ENCODE results near the gene DTX1. TPM values are rescaled to one million over a fixed set of nuclear protein-coding genes. Genes with fewer than 3 reads are reported as not detected.
A peak's percentile ranks its signal among the peaks of the same experiment; 100 is the strongest.

DTX1 gene
- total and polyA plus RNA-seq, 2 of the 13 experiments (the other 11 are each of a cell fraction or from before 2014, with no cell fraction given): not detected

DNA sequence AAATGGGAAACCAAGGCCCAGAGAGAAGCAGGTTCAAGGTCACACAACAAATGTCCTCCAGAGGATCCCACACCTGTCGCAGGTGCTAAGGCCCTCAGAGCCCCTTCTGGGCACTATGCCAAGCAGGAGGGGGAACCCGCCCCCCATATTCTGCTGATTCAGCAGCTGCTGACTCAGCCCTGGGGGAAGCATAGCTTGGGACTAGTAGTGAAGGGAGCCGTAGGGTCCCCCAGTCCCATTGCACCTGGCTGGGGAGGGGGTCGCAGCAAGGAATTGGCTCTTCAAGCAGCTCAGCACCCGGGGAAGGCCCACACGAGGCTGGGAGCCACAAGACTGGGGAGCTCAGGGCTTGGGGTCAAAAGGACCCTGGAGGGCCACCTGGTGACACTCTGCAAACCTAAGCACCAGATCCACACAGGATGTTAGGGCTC is 78.0 kb downstream of the DTX1 start:
- Histone ChIP-seq H4K20me1 (ENCODE audit: insufficient read depth, low read length) (no peaks in the 10 kb centered on the region), H3K4me2 (ENCODE audit: low read depth, low read length) (no peak overlapping the region), H3K27ac (ENCODE audit: extremely low read length, insufficient read depth, low read length) (no peak overlapping the region), H3K9ac (ENCODE audit: insufficient read depth, low read depth, low read length) (no peak overlapping the region), H3K79me2 (ENCODE audit: insufficient read depth, low read length) (no peaks in the 10 kb centered on the region), H3K4me1 (ENCODE audit: insufficient read depth, low read length) (no peaks in the 10 kb centered on the region), H3K27me3 (ENCODE audit: control insufficient read depth in 1 of 2, insufficient read depth in 2 of 2, low read length in 2 of 2) (peaks cover 0 to 1% of the 10 kb centered on the region in 2 experiments; a peak in 1 of 5 replicates), H2AFZ (ENCODE audit: low read length) (no peak overlapping the region), H3K4me3 (replicated peaks in 1 of 3; ENCODE audit: insufficient read depth in 1 of 3, low read depth in 2 of 3, low read length in 3 of 3) (no peak overlapping the region), H3K9me3 (ENCODE audit: low read length) (no peaks in the 10 kb centered on the region), H3K36me3 (replicated peaks in 1 of 2; ENCODE audit: control insufficient read depth in 1 of 2, insufficient read depth in 2 of 2, low read length in 2 of 2) (no peaks in the 10 kb centered on the region)
- TF ChIP-seq, protein P1, sequence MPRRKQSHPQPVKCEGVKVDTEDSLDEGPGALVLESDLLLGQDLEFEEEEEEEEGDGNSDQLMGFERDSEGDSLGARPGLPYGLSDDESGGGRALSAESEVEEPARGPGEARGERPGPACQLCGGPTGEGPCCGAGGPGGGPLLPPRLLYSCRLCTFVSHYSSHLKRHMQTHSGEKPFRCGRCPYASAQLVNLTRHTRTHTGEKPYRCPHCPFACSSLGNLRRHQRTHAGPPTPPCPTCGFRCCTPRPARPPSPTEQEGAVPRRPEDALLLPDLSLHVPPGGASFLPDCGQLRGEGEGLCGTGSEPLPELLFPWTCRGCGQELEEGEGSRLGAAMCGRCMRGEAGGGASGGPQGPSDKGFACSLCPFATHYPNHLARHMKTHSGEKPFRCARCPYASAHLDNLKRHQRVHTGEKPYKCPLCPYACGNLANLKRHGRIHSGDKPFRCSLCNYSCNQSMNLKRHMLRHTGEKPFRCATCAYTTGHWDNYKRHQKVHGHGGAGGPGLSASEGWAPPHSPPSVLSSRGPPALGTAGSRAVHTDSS (CRISPR knock-in tag; conservative IDR thresholded peaks at IDR 0.05): no peak
- TF ChIP-seq MAFK (conservative IDR thresholded peaks at IDR 0.05 in 1 of 2, IDR thresholded peaks at IDR 0.05 in 1 of 2; ENCODE audit: low read length in 2 of 2): peak; percentile 95
- peak; percentile 93 for TF ChIP-seq MAFF (IDR thresholded peaks at IDR 0.05; ENCODE audit: low read depth, low read length)
- ATAC-seq (no peak), FAIRE-seq (no peak), DNase-seq (ENCODE audit: low spot score) (no peak)
- WGBS (ENCODE audit: low lambda C conversion rate): 37% methylated on average over 2 of the region's 6 CpGs
- in situ Hi-C loops (cut with HindIII; ENCODE audit: extremely low pct_ligation_motif_present, low pct_unique_long_range_greater_than_20kb) (no loop called here), intact Hi-C loops (cut with micrococcal nuclease; ENCODE audit: unreplicated experiment) (no loop called here)
- ChIA-PET CTCF (ENCODE audit: low intra/inter-chr PET ratio, low total read pairs) (no interaction called here), POLR2A (no interaction called here)
- BruUV-seq (replicated peaks): no TSS peak

GRCh38 chr12:113135178-113136127 is 78.9 kb downstream of the DTX1 start, which contains the start of gene RASAL1:
Gene RASAL1 (minus strand): TSS chr12:113135761. CDS start chr12:113135462, 299 bp downstream.
- Histone ChIP-seq H3K36me3 (replicated peaks in 1 of 2; ENCODE audit: control insufficient read depth in 1 of 2, insufficient read depth in 2 of 2, low read length in 2 of 2) (no peaks in the 10 kb centered on the region), H3K9me3 (ENCODE audit: low read length) (no peaks in the 10 kb centered on the region), H3K27me3 (ENCODE audit: control insufficient read depth in 1 of 2, insufficient read depth in 2 of 2, low read length in 2 of 2) (peaks cover 0 to 1% of the 10 kb centered on the region in 2 experiments; a peak in 1 of 5 replicates), H3K4me3 (replicated peaks in 1 of 3; ENCODE audit: insufficient read depth in 1 of 3, low read depth in 2 of 3, low read length in 3 of 3) (no peak within 1 kb of the TSS; a peak in 1 of 6 replicates), H3K4me2 (ENCODE audit: low read depth, low read length) (peak within 1 kb of the TSS; percentile 42; the same call in 1 of the 2 replicates), H4K20me1 (ENCODE audit: insufficient read depth, low read length) (no peaks in the 10 kb centered on the region), H3K27ac (ENCODE audit: extremely low read length, insufficient read depth, low read length) (no peak within 1 kb of the TSS), H3K9ac (ENCODE audit: insufficient read depth, low read depth, low read length) (no peak within 1 kb of the TSS), H3K4me1 (ENCODE audit: insufficient read depth, low read length) (no peaks in the 10 kb centered on the region), H3K79me2 (ENCODE audit: insufficient read depth, low read length) (no peaks in the 10 kb centered on the region), H2AFZ (ENCODE audit: low read length) (no peak within 1 kb of the TSS)
- peak; percentile 79 for ATAC-seq
- in situ Hi-C loops (cut with HindIII; ENCODE audit: extremely low pct_ligation_motif_present, low pct_unique_long_range_greater_than_20kb) (no loop called here), intact Hi-C loops (cut with micrococcal nuclease; ENCODE audit: unreplicated experiment) (no loop called here)
- WGBS (ENCODE audit: low lambda C conversion rate): 15% methylated on average over 16 of the region's 68 CpGs
- BruUV-seq (replicated peaks): no TSS peak
- CTCF ChIA-PET (ENCODE audit: low intra/inter-chr PET ratio, low total read pairs): no interaction called here
- POLR2A ChIA-PET: no interaction called here
- DNase-seq (ENCODE audit: low spot score): peak; percentile 25
- FAIRE-seq: no peak
- TF ChIP-seq CTCF (CRISPR knock-in tag; IDR thresholded peaks at IDR 0.05) (peak; percentile 65), RFXAP (CRISPR knock-in tag; IDR thresholded peaks at IDR 0.05; ENCODE audit: borderline replicate concordance) (no peak), CCAR2 (optimal IDR thresholded peaks at IDR 0.05; ENCODE audit: low read depth, low read length) (no peak), HNRNPLL (IDR thresholded peaks at IDR 0.05; ENCODE audit: low read depth, low read length, poor library complexity, severe bottlenecking) (peak; percentile 23), ZNF296 (CRISPR knock-in tag; conservative IDR thresholded peaks at IDR 0.05) (no peak), HOXA5 (CRISPR knock-in tag; IDR thresholded peaks at IDR 0.05) (no peak), REPIN1 (CRISPR knock-in tag; IDR thresholded peaks at IDR 0.05; ENCODE audit: borderline replicate concordance, low read depth) (no peak), PATZ1 (CRISPR knock-in tag; IDR thresholded peaks at IDR 0.05) (peak; percentile 73)

All from HepG2 (cell line).